WTC11 (cell line): ENCODE data around the gene ADGRV1. TPM values are rescaled to one million over a fixed set of nuclear protein-coding genes. Genes with fewer than 3 reads are reported as not detected.

Experiments used
- ATAC-seq: fragments of 200-7000 bp; cut with Tn5 transposase; 2 replicates; pipeline ENCODE4 v1.10.0; 2021; ENCODE audit warnings: mild to moderate bottlenecking, moderate library complexity
- CTCF ChIA-PET: fragments of 300-600 bp; sonication (Branson Sonifier 250); formaldehyde crosslinking; loops from one replicate; lab custom pipeline; 2021; ENCODE audit warnings: antibody characterized with exemption; lab: Charles Lee
- POLR2A ChIA-PET: fragments of 350-600 bp; sonication (Branson Sonifier 250); formaldehyde crosslinking; loops from one replicate; lab custom pipeline; 2021; ENCODE audit warnings: antibody characterized with exemption; lab: Charles Lee
- DNase-seq: peaks from one replicate; pipeline ENCODE4 v3.0.0; 2021; ENCODE audit warnings: low spot score
- H3K27ac Mint-ChIP-seq: 2 replicates; pipeline ENCODE4 v1.8.0; 2021; ENCODE audit warnings: mixed read lengths
- H3K27me3 Mint-ChIP-seq: 2 replicates; pipeline ENCODE4 v1.8.0; 2021; ENCODE audit warnings: low read depth, mild to moderate bottlenecking, moderate library complexity, mixed read lengths
- H3K36me3 Mint-ChIP-seq: 2 replicates; pipeline ENCODE4 v1.8.0; 2021; ENCODE audit warnings: mixed read lengths
- H3K4me1 Mint-ChIP-seq: 2 replicates; pipeline ENCODE4 v1.8.0; 2022; ENCODE audit warnings: mixed read lengths
- H3K4me3 Mint-ChIP-seq: 2 replicates; pipeline ENCODE4 v1.8.0; 2021; ENCODE audit warnings: mild to moderate bottlenecking, moderate library complexity, mixed read lengths
- H3K9me3 Mint-ChIP-seq: 2 replicates; pipeline ENCODE4 v1.8.0; 2021; ENCODE audit warnings: mixed read lengths
- FOXP4 ChIP-seq: sonication (generic); formaldehyde crosslinking; IDR thresholded peaks from 2 replicates; pipeline ENCODE4 v1.8.0; 2022; ENCODE audit warnings: mild to moderate bottlenecking, missing genetic modification reagents
- GTF2I ChIP-seq: fragments of 250-450 bp; sonication (Bioruptor Pico); conservative IDR thresholded peaks from 2 replicates; pipeline ENCODE4 v1.4.0; 2021; ENCODE audit warnings: mild to moderate bottlenecking
- JAZF1 ChIP-seq: fragments of 250-450 bp; sonication (Bioruptor Pico); IDR thresholded peaks from 2 replicates; pipeline ENCODE4 v1.9.0; 2021; ENCODE audit warnings: moderate library complexity, mild to moderate bottlenecking, inconsistent platforms
- RELA ChIP-seq: sonication (generic); formaldehyde crosslinking; IDR thresholded peaks from 2 replicates; pipeline ENCODE4 v1.8.1; 2022; ENCODE audit warnings: missing genetic modification reagents, mild to moderate bottlenecking, borderline replicate concordance
- RORB ChIP-seq: fragments of 250-450 bp; sonication (Bioruptor Pico); IDR thresholded peaks from 2 replicates; pipeline ENCODE4 v1.9.0; 2021; ENCODE audit warnings: mild to moderate bottlenecking
- SOX15 ChIP-seq: fragments of 250-450 bp; sonication (Bioruptor Pico); IDR thresholded peaks from 2 replicates; pipeline ENCODE4 v1.9.0; 2021; ENCODE audit warnings: mild to moderate bottlenecking
- ZBTB43 ChIP-seq: sonication (generic); formaldehyde crosslinking; IDR thresholded peaks from 2 replicates; pipeline ENCODE4 v1.8.1; 2023; ENCODE audit warnings: mild to moderate bottlenecking, missing genetic modification reagents
- ZNF138 ChIP-seq: sonication (generic); formaldehyde crosslinking; conservative IDR thresholded peaks from 2 replicates; pipeline ENCODE4 v1.8.1; 2022; ENCODE audit warnings: mild to moderate bottlenecking, moderate library complexity, missing genetic modification reagents
- ZNF232 ChIP-seq: sonication (generic); formaldehyde crosslinking; IDR thresholded peaks from 2 replicates; pipeline ENCODE4 v1.8.0; 2022; ENCODE audit warnings: mild to moderate bottlenecking, missing genetic modification reagents
- ZNF317 ChIP-seq: sonication (generic); formaldehyde crosslinking; IDR thresholded peaks from 2 replicates; pipeline ENCODE4 v1.8.1; 2023; ENCODE audit warnings: low read depth, mild to moderate bottlenecking, moderate library complexity, missing genetic modification reagents, borderline replicate concordance
- ZNF425 ChIP-seq: fragments of 250-450 bp; sonication (Bioruptor Pico); conservative IDR thresholded peaks from 2 replicates; pipeline ENCODE4 v1.9.0; 2021; ENCODE audit warnings: mild to moderate bottlenecking
- total RNA-seq: library from RNA; stranded (reverse); gene quantifications from 3 replicates; pipeline ENCODE4 v1.2.3, GENCODE V29; 2021
- TF ChIP-seq, protein P1 (sequence below): sonication (generic); formaldehyde crosslinking; IDR thresholded peaks from 2 replicates; pipeline ENCODE4 v1.8.0; 2022; ENCODE audit warnings: missing genetic modification reagents
- TF ChIP-seq, protein P2 (sequence below): fragments of 250-450 bp; sonication (Bioruptor Pico); IDR thresholded peaks from 2 replicates; pipeline ENCODE4 v1.9.0; 2021; ENCODE audit warnings: mild to moderate bottlenecking, borderline replicate concordance

The ADGRV1 gene
- total RNA-seq, 1 experiment from 2014 or later = 74.5 TPM

- no peak for ATAC-seq
- no peak overlapping the region for H3K4me3 Mint-ChIP-seq
- POLR2A ChIA-PET = interaction anchor here (0.9 kb wide), 1 partner anchor 444 kb away, joined by 3 read pairs; the partner anchor contains the start of gene ARRDC3
- TF ChIP-seq RELA (CRISPR knock-in tag) (no peak), RORB (no peak), FOXP4 (CRISPR knock-in tag) (no peak), SOX15 (CRISPR knock-in tag) (no peak), ZNF232 (CRISPR knock-in tag) (no peak), ZNF317 (no peak), ZNF425 (CRISPR knock-in tag) (no peak), ZNF138 (CRISPR knock-in tag) (no peak), JAZF1 (no peak), GTF2I (no peak), ZBTB43 (CRISPR knock-in tag) (no peak)
- TF ChIP-seq, protein P1, sequence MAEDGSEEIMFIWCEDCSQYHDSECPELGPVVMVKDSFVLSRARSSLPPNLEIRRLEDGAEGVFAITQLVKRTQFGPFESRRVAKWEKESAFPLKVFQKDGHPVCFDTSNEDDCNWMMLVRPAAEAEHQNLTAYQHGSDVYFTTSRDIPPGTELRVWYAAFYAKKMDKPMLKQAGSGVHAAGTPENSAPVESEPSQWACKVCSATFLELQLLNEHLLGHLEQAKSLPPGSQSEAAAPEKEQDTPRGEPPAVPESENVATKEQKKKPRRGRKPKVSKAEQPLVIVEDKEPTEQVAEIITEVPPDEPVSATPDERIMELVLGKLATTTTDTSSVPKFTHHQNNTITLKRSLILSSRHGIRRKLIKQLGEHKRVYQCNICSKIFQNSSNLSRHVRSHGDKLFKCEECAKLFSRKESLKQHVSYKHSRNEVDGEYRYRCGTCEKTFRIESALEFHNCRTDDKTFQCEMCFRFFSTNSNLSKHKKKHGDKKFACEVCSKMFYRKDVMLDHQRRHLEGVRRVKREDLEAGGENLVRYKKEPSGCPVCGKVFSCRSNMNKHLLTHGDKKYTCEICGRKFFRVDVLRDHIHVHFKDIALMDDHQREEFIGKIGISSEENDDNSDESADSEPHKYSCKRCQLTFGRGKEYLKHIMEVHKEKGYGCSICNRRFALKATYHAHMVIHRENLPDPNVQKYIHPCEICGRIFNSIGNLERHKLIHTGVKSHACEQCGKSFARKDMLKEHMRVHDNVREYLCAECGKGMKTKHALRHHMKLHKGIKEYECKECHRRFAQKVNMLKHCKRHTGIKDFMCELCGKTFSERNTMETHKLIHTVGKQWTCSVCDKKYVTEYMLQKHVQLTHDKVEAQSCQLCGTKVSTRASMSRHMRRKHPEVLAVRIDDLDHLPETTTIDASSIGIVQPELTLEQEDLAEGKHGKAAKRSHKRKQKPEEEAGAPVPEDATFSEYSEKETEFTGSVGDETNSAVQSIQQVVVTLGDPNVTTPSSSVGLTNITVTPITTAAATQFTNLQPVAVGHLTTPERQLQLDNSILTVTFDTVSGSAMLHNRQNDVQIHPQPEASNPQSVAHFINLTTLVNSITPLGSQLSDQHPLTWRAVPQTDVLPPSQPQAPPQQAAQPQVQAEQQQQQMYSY (CRISPR knock-in tag) = no peak
- TF ChIP-seq, protein P2, sequence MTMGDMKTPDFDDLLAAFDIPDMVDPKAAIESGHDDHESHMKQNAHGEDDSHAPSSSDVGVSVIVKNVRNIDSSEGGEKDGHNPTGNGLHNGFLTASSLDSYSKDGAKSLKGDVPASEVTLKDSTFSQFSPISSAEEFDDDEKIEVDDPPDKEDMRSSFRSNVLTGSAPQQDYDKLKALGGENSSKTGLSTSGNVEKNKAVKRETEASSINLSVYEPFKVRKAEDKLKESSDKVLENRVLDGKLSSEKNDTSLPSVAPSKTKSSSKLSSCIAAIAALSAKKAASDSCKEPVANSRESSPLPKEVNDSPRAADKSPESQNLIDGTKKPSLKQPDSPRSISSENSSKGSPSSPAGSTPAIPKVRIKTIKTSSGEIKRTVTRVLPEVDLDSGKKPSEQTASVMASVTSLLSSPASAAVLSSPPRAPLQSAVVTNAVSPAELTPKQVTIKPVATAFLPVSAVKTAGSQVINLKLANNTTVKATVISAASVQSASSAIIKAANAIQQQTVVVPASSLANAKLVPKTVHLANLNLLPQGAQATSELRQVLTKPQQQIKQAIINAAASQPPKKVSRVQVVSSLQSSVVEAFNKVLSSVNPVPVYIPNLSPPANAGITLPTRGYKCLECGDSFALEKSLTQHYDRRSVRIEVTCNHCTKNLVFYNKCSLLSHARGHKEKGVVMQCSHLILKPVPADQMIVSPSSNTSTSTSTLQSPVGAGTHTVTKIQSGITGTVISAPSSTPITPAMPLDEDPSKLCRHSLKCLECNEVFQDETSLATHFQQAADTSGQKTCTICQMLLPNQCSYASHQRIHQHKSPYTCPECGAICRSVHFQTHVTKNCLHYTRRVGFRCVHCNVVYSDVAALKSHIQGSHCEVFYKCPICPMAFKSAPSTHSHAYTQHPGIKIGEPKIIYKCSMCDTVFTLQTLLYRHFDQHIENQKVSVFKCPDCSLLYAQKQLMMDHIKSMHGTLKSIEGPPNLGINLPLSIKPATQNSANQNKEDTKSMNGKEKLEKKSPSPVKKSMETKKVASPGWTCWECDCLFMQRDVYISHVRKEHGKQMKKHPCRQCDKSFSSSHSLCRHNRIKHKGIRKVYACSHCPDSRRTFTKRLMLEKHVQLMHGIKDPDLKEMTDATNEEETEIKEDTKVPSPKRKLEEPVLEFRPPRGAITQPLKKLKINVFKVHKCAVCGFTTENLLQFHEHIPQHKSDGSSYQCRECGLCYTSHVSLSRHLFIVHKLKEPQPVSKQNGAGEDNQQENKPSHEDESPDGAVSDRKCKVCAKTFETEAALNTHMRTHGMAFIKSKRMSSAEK (CRISPR knock-in tag) = no peak
- TF ChIP-seq, all 79 proteins: peak for 0
- peaks cover 14% of the 10 kb centered on the region; the same call in 1 of the 2 replicates for H3K9me3 Mint-ChIP-seq
- no peak for DNase-seq
- CTCF ChIA-PET = no interaction called here
- H3K27me3 Mint-ChIP-seq = no peaks in the 10 kb centered on the region
- peaks cover 11% of the 10 kb centered on the region for H3K36me3 Mint-ChIP-seq
- peaks cover 35% of the 10 kb centered on the region for H3K4me1 Mint-ChIP-seq
- H3K27ac Mint-ChIP-seq = peak overlapping the region; percentile 97
Observed at GRCh38 chr5:90939211-90939610, 380.6 kb downstream of the ADGRV1 start.
